GM12865 (cell line): ENCODE results near the gene SFI1.
"Not testable (repeated sequence)": the region's sequence is repeated elsewhere in the genome, so short reads cannot be mapped to it uniquely, and the experiment has no call there.

Source experiments
- DNase-seq: peaks from one replicate; pipeline ENCODE4 v3.0.0; 2010; ENCODE audit warnings: low read depth
- H3K4me3 ChIP-seq: 2 replicates; pipeline ENCODE4 v1.5.1; 2011; ENCODE audit warnings: mild to moderate bottlenecking, low read depth, low read length, control low read depth
- CTCF ChIP-seq: IDR thresholded peaks from 2 replicates; pipeline ENCODE4 v1.5.1; 2011; ENCODE audit warnings: low read length, control low read depth, low read depth, inconsistent platforms; ENCODE audit not compliant: insufficient read depth; ENCODE audit errors: missing control alignments

SFI1 gene

GRCh38 chr22:31550871-31551370, 54.6 kb downstream of the SFI1 start:
- no peak for DNase-seq
- TF ChIP-seq CTCF, result no peak
- no peak overlapping the region for H3K4me3 ChIP-seq

GRCh38 chr22:31556627-31557203, 60.4 kb downstream of the SFI1 start:
- peak; percentile 45 for TF ChIP-seq CTCF
- H3K4me3 ChIP-seq, result no peak overlapping the region
- DNase-seq, result peak; percentile 38

- not testable (repeated sequence) for DNase-seq, H3K4me3 ChIP-seq
Observed at GRCh38 chr22:31558546-31558945, 62.2 kb downstream of the SFI1 start.

- DNase-seq, result peak; percentile 71
- TF ChIP-seq CTCF, result peak; percentile 77
- H3K4me3 ChIP-seq, result no peak overlapping the region
Observed at GRCh38 chr22:31561238-31561887, 65.0 kb downstream of the SFI1 start.

GRCh38 chr22:31561970-31562369, 65.6 kb downstream of the SFI1 start:
- H3K4me3 ChIP-seq, result no peak overlapping the region
- no peak for TF ChIP-seq CTCF
- no peak for DNase-seq

GRCh38 chr22:31566484-31566883, 70.1 kb downstream of the SFI1 start:
- no peak for TF ChIP-seq CTCF
- DNase-seq, result no peak
- H3K4me3 ChIP-seq, result no peak overlapping the region

GRCh38 chr22:31567196-31567595, 70.9 kb downstream of the SFI1 start:
- no peak for DNase-seq
- H3K4me3 ChIP-seq, result no peak overlapping the region
- TF ChIP-seq CTCF, result no peak
